ENCODE data around the gene CHAC1.

The CHAC1 gene

GRCh38 chr15:40958146-40958545 lies 4.9 kb downstream of the CHAC1 start:
- Histone ChIP-seq H3K9ac (ENCODE audit: low read length) (no peak overlapping the region), H2AFZ (ENCODE audit: low read length) (no peak overlapping the region), H3F3A (ENCODE audit: insufficient read depth, low read length) (no peaks in the 10 kb centered on the region), H3K4me3 (ENCODE audit: low read length) (no peak overlapping the region), H4K20me1 (ENCODE audit: insufficient read depth, low read length) (no peaks in the 10 kb centered on the region), H3K9me3 (replicated peaks; ENCODE audit: insufficient read depth, low read length) (no peaks in the 10 kb centered on the region), H3K9me2 (replicated peaks; ENCODE audit: insufficient read depth, low read length) (no peaks in the 10 kb centered on the region), H3K36me3 (replicated peaks; ENCODE audit: insufficient read depth, low read length) (no peaks in the 10 kb centered on the region), H3K4me2 (ENCODE audit: low read depth, low read length) (no peak overlapping the region), H3K79me2 (ENCODE audit: low read length) (peaks cover 11% of the 10 kb centered on the region; the same call in 1 of the 2 replicates), H3K4me1 (ENCODE audit: low read length) (peaks cover 7% of the 10 kb centered on the region; the same call in 1 of the 2 replicates), H3K27ac (ENCODE audit: low read length) (no peak overlapping the region), H3K27me3 (replicated peaks; ENCODE audit: insufficient read depth, low read length) (no peaks in the 10 kb centered on the region)
- TF ChIP-seq EZH2phosphoT487 (IDR thresholded peaks at IDR 0.05; ENCODE audit: low read length) (no peak), CTCF (IDR thresholded peaks at IDR 0.05; ENCODE audit: low read length) (no peak), EZH2 (optimal IDR thresholded peaks at IDR 0.05; ENCODE audit: low read depth, low read length) (no peak)
- DNase-seq = no peak

- Histone ChIP-seq H3K79me2 (ENCODE audit: low read length) (peaks cover 8% of the 10 kb centered on the region; the same call in 1 of the 2 replicates), H3K36me3 (replicated peaks; ENCODE audit: insufficient read depth, low read length) (no peaks in the 10 kb centered on the region), H4K20me1 (ENCODE audit: insufficient read depth, low read length) (no peaks in the 10 kb centered on the region), H3K27me3 (replicated peaks; ENCODE audit: insufficient read depth, low read length) (no peaks in the 10 kb centered on the region), H3K4me2 (ENCODE audit: low read depth, low read length) (no peak overlapping the region), H3K4me3 (ENCODE audit: low read length) (no peak overlapping the region), H3K9ac (ENCODE audit: low read length) (no peak overlapping the region), H3K9me3 (replicated peaks; ENCODE audit: insufficient read depth, low read length) (no peaks in the 10 kb centered on the region), H3K27ac (ENCODE audit: low read length) (no peak overlapping the region), H2AFZ (ENCODE audit: low read length) (no peak overlapping the region), H3K4me1 (ENCODE audit: low read length) (peaks cover 7% of the 10 kb centered on the region; the same call in 1 of the 2 replicates), H3F3A (ENCODE audit: insufficient read depth, low read length) (no peaks in the 10 kb centered on the region), H3K9me2 (replicated peaks; ENCODE audit: insufficient read depth, low read length) (no peaks in the 10 kb centered on the region)
- no peak for DNase-seq
- TF ChIP-seq EZH2phosphoT487 (IDR thresholded peaks at IDR 0.05; ENCODE audit: low read length) = no peak
- TF ChIP-seq EZH2 (optimal IDR thresholded peaks at IDR 0.05; ENCODE audit: low read depth, low read length) = no peak
- no peak for TF ChIP-seq CTCF (IDR thresholded peaks at IDR 0.05; ENCODE audit: low read length)
Observed at GRCh38 chr15:40958723-40959122, 5.5 kb downstream of the CHAC1 start.

- no peaks in the 10 kb centered on the region for H3K36me3 ChIP-seq (replicated peaks; ENCODE audit: insufficient read depth, low read length)
- H3K9me3 ChIP-seq (replicated peaks; ENCODE audit: insufficient read depth, low read length) = no peaks in the 10 kb centered on the region
- H3K9ac ChIP-seq (ENCODE audit: low read length) = no peak overlapping the region
- H3K79me2 ChIP-seq (ENCODE audit: low read length) = no peaks in the 10 kb centered on the region
- H2AFZ ChIP-seq (ENCODE audit: low read length) = no peak overlapping the region
- no peak overlapping the region for H3K27ac ChIP-seq (ENCODE audit: low read length)
- no peak for TF ChIP-seq EZH2phosphoT487 (IDR thresholded peaks at IDR 0.05; ENCODE audit: low read length)
- no peak for TF ChIP-seq CTCF (IDR thresholded peaks at IDR 0.05; ENCODE audit: low read length)
- TF ChIP-seq EZH2 (optimal IDR thresholded peaks at IDR 0.05; ENCODE audit: low read depth, low read length) = no peak
- no peak overlapping the region for H3K4me3 ChIP-seq (ENCODE audit: low read length)
- no peaks in the 10 kb centered on the region for H3F3A ChIP-seq (ENCODE audit: insufficient read depth, low read length)
- H3K27me3 ChIP-seq (replicated peaks; ENCODE audit: insufficient read depth, low read length) = no peaks in the 10 kb centered on the region
- H4K20me1 ChIP-seq (ENCODE audit: insufficient read depth, low read length) = no peaks in the 10 kb centered on the region
- no peak overlapping the region for H3K4me2 ChIP-seq (ENCODE audit: low read depth, low read length)
- H3K9me2 ChIP-seq (replicated peaks; ENCODE audit: insufficient read depth, low read length) = no peaks in the 10 kb centered on the region
- DNase-seq = no peak
- H3K4me1 ChIP-seq (ENCODE audit: low read length) = no peaks in the 10 kb centered on the region
Observed at GRCh38 chr15:40959331-40960141, 6.3 kb downstream of the CHAC1 start.
